GM20000 (cell line): ENCODE results near the gene KATNB1.
"Not testable (repeated sequence)": the region's sequence is repeated elsewhere in the genome, so short reads cannot be mapped to it uniquely, and the experiment has no call there.

ENCODE experiments used
- DNase-seq: peaks from one replicate; pipeline ENCODE4 v3.0.0; 2012; ENCODE audit warnings: low spot score
- TF ChIP-seq, protein P1 (sequence below): IDR thresholded peaks from 2 replicates; pipeline ENCODE4 v1.5.1; 2012; ENCODE audit warnings: mild to moderate bottlenecking, control low read depth; ENCODE audit errors: extremely low read depth, missing control alignments

The KATNB1 gene

DNA sequence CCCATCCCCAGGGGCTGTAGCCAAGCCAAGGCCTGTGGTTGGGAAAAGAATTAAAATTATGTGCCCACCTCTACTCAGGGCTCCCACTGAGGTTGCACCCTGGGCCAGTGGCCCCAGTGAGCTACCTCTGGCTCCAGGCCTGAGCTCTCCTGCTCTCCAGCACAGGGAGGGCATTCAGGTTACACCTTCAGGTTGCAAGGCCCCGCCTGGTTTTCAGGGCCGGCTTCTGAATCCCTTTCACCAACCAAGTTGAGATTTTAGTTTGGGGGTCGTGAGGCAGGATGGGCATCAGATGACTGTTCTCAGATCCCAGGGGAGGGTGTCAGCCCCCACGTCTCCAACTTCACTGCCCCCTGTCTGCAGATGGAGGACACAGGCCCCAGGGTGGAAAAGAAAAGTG is 8.0 kb upstream of the KATNB1 start:
- DNase-seq, result no peak
- TF ChIP-seq, protein P1, sequence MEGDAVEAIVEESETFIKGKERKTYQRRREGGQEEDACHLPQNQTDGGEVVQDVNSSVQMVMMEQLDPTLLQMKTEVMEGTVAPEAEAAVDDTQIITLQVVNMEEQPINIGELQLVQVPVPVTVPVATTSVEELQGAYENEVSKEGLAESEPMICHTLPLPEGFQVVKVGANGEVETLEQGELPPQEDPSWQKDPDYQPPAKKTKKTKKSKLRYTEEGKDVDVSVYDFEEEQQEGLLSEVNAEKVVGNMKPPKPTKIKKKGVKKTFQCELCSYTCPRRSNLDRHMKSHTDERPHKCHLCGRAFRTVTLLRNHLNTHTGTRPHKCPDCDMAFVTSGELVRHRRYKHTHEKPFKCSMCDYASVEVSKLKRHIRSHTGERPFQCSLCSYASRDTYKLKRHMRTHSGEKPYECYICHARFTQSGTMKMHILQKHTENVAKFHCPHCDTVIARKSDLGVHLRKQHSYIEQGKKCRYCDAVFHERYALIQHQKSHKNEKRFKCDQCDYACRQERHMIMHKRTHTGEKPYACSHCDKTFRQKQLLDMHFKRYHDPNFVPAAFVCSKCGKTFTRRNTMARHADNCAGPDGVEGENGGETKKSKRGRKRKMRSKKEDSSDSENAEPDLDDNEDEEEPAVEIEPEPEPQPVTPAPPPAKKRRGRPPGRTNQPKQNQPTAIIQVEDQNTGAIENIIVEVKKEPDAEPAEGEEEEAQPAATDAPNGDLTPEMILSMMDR, result no peak

DNA sequence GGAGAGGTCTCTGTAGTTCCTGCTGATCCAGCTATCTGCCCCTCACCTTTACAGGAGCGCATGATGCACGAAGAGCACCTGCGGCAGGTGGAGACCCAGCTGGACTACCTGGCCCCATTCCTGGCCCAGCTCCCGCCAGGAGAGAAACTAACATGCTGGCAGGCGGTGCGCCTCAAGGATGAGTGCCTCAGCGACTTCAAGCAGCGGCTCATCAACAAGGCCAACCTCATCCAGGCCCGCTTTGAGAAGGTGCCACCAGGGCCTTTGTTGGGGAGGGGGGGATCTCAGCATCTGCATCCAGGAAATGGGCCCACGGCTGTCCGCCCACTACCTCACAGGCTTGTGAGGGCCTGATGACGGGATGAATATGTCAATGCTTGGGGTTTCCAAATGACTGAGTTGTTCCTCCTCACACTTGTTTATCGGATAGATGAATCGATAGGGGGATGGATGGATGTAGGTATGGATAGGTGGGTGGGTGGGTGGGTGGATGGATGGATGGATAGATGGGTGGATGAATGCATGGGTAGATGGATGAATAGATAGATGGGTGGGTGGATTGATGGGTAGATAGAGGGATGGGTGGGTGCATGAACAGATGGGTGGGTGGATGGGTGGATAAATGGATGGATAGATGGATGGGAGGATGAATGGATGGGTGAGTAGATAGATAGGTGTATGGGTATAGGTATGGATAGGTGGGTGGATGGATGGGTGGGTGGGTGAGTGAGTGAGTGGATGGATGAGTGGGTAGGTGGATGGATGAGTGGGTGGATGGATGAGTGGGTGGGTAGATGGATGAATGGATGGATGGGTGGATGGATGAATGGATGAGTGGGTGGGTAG is 7.0 kb upstream of the KATNB1 start:
- no peak for DNase-seq
- TF ChIP-seq, protein P1, result no peak

GRCh38 chr16:57729182-57729484 is 6.4 kb upstream of the KATNB1 start:
- DNase-seq, result no peak
- TF ChIP-seq, protein P1, result no peak

DNA sequence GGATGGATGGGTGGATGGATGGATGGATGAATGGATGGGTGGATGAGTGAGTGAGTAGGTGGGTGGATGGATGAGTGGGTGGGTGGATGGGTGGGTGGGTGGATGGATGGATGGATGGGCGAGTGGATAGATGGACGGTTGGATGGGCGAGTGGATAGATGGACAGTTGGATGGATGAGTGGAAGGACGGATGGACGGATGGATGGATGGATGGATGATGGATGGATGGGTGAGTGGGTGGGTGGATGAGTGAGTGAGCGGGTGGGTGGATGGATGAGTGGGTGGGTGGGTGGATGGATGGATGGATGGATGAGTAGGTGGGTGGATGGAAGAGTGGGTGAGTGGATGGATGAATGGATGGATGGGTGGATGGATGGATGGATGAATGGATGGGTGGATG is 5.7 kb upstream of the KATNB1 start:
- DNase-seq, result not testable (repeated sequence)

DNA sequence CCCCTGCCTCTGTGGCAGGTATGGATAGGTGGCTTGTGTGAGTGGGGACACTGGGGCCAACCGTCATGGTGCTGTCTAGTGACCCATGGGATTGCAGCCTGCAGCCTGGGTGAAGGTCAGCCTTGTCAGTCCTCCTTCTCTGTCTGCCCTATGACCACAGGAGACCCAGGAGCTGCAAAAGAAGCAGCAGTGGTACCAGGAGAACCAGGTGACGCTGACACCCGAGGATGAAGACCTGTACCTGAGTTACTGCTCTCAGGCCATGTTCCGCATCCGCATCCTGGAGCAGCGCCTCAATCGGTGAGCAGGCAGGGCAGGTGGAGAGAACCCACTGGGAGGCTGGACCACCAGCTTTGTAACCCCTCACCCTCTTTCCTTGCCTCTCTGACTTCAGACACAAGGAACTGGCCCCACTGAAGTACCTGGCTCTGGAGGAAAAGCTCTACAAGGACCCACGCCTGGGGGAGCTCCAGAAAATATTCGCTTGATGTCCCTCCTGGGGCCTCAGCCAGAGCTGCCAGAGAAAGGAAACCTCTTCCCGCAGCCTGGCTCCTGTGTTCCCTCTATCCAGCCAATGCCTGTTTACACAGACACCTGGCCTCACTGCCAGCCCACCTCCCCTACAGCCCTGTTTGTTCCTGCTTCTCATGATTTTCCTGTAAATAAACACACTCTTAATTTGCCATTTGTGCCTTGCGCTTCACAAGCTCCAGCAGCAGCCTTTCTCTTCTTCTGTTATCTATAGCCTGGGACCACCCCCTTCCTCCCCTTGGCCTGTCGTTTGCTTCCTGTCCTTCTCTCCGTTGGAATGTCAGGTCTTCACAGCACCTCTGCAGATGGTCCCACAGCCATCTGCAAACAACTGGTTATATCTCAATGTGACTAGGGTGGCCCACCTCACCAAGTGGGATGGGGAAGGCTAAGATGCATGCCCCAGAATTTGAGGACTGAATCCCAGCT is 4.5 kb upstream of the KATNB1 start:
- TF ChIP-seq, protein P1, result no peak
- DNase-seq, result no peak

DNA sequence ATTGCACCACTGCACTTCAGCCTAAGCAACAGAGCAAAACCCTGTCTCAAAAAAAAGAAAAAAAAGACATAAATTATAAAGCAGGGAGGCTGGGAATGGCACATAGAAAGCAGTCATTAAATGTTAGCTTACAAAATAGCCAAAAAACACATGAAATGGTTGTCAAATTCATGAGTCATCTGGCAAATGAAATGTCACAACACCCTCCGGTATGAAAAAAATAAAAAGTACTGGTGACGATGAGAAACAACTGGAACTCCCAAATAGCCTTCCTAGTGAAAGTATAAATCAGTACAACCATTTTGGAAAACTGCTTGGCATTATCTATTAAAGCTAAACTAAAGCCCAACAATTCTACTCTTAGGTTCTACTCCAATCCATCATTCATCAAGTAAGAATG is 3.5 kb upstream of the KATNB1 start:
- DNase-seq, result no peak

GRCh38 chr16:57732714-57733113 is 2.9 kb upstream of the KATNB1 start:
- TF ChIP-seq, protein P1, result no peak

More for the DNA sequence above, 3.5 kb upstream of the KATNB1 start:
- TF ChIP-seq, protein P1, result no peak

More at GRCh38 chr16:57732714-57733113, 2.9 kb upstream of the KATNB1 start:
- no peak for DNase-seq
